CD4-positive, alpha-beta memory T cell (primary cell): ENCODE measurements around the gene WFS1. TPM values are rescaled to one million over a fixed set of nuclear protein-coding genes. Genes with fewer than 3 reads are reported as not detected.

Experiments used
- CTCF ChIA-PET: fragments of 350-600 bp; sonication (Branson Sonifier 250); formaldehyde crosslinking; loops from one replicate; lab custom pipeline; 2021; ENCODE audit warnings: inconsistent platforms; ENCODE audit not compliant: partially characterized antibody; lab: Charles Lee
- POLR2A ChIA-PET: fragments of 350-600 bp; sonication (Branson Sonifier 250); formaldehyde crosslinking; loops from one replicate; lab custom pipeline; 2021; ENCODE audit not compliant: partially characterized antibody; lab: Charles Lee
- DNase-seq, 5 donors: peaks; one replicate each; pipeline versions ENCODE4 v3.0.0 to v3.0.0-alpha.2; 2020 to 2022; ENCODE audit warnings: mixed read lengths in 1 of 5
- H3K27ac ChIP-seq: one replicate; pipeline ENCODE4 v1.7.0; 2013; ENCODE audit warnings: low read depth, low read length
- H3K27me3 ChIP-seq: 2 replicates; pipeline ENCODE4 v1.7.0; 2013; ENCODE audit warnings: mild to moderate bottlenecking, low read length, moderate library complexity; ENCODE audit not compliant: insufficient read depth
- H3K36me3 ChIP-seq: 2 replicates; pipeline ENCODE4 v1.7.0; 2013; ENCODE audit warnings: mild to moderate bottlenecking, low read length, moderate library complexity; ENCODE audit not compliant: insufficient read depth
- H3K4me1 ChIP-seq: 2 replicates; pipeline ENCODE4 v1.7.0; 2013; ENCODE audit warnings: mild to moderate bottlenecking, low read length, moderate library complexity; ENCODE audit not compliant: insufficient read depth
- H3K4me3 ChIP-seq, 2 donors: one replicate each; pipeline ENCODE4 v1.7.0; 2013; ENCODE audit warnings: low read length in 2 of 2, mild to moderate bottlenecking in 1 of 2
- H3K9me3 ChIP-seq, 2 donors: one replicate each; pipeline ENCODE4 v1.7.0; 2013; ENCODE audit warnings: low read length in 2 of 2, control low read depth in 1 of 2; ENCODE audit not compliant: control insufficient read depth in 1 of 2
- H3K27ac Mint-ChIP-seq, 7 donors: one replicate each; pipeline ENCODE4 v1.8.0; 2020 to 2021; ENCODE audit warnings: mixed read lengths in 7 of 7, mild to moderate bottlenecking in 6 of 7, inconsistent platforms in 3 of 7, moderate library complexity in 3 of 7
- H3K27me3 Mint-ChIP-seq, 2 donors: one replicate each; pipeline ENCODE4 v1.8.0; 2020 to 2021; ENCODE audit warnings: mixed read lengths in 2 of 2
- H3K36me3 Mint-ChIP-seq, 2 donors: one replicate each; pipeline ENCODE4 v1.8.0; 2020 to 2021; ENCODE audit warnings: mixed read lengths in 2 of 2, inconsistent platforms in 1 of 2, mild to moderate bottlenecking in 1 of 2
- H3K4me1 Mint-ChIP-seq, 4 donors: one replicate each; pipeline ENCODE4 v1.8.0; 2020 to 2021; ENCODE audit warnings: mixed read lengths in 4 of 4, mild to moderate bottlenecking in 1 of 4
- H3K4me3 Mint-ChIP-seq, 8 donors: one replicate each; pipeline ENCODE4 v1.8.0; 2020 to 2021; ENCODE audit warnings: mixed read lengths in 8 of 8, mild to moderate bottlenecking in 7 of 8, moderate library complexity in 6 of 8, inconsistent platforms in 3 of 8
- H3K9me3 Mint-ChIP-seq, 8 donors: one replicate each; pipeline ENCODE4 v1.8.0; 2020 to 2021; ENCODE audit warnings: mixed read lengths in 8 of 8, mild to moderate bottlenecking in 5 of 8, inconsistent platforms in 3 of 8, moderate library complexity in 1 of 8
- intact Hi-C: fragments of 100-400 bp; cut with micrococcal nuclease; formaldehyde crosslinking; loops from one replicate; pipeline ENCODE4 v1.15.1; 2023
- polyA plus RNA-seq, 2 donors: library from polyadenylated mRNA; unstranded; fragments of 300-500 nt; fragmentation: Illumina TruSeq; gene quantifications; one replicate each; pipeline ENCODE4 v1.2.3, GENCODE V29; 2021
- total RNA-seq, 2 experiments: library from RNA; stranded (reverse); gene quantifications; one replicate each; pipeline ENCODE4 v1.2.3, GENCODE V29; 2021

Gene WFS1
- total and polyA plus RNA-seq, 4 experiments from 2014 or later, result 2.6 to 5.5 (median 4.3) TPM

- no peaks in the 10 kb centered on the region for H3K9me3 ChIP-seq
- no peak for DNase-seq
- no peak overlapping the region for H3K27ac ChIP-seq
- no peaks in the 10 kb centered on the region for H3K36me3 ChIP-seq
- H3K9me3 Mint-ChIP-seq, result peaks cover 0 to 3% (median 0%) of the 10 kb centered on the region in 8 donors
- H3K4me1 Mint-ChIP-seq, result peaks cover 0 to 7% (median 0%) of the 10 kb centered on the region in 4 donors
- no peak overlapping the region for H3K27ac Mint-ChIP-seq
- H3K36me3 Mint-ChIP-seq, result no peaks in the 10 kb centered on the region
- intact Hi-C loops, result no loop called here
- H3K27me3 ChIP-seq, result no peaks in the 10 kb centered on the region
- H3K4me3 ChIP-seq, result no peak overlapping the region
- ChIA-PET POLR2A (no interaction called here), CTCF (interaction anchor here (0.8 to 1.9 kb wide), 2 partner anchors 18 to 94 kb away, joined by 3 to 4 read pairs; no protein-coding TSS in a partner anchor)
- H3K4me1 ChIP-seq, result no peaks in the 10 kb centered on the region
- peaks cover 9 to 10% of the 10 kb centered on the region in 2 donors for H3K27me3 Mint-ChIP-seq
- no peak overlapping the region for H3K4me3 Mint-ChIP-seq
Measured at GRCh38 chr4:6345096-6345830, 75.6 kb downstream of the WFS1 start.

- no peak overlapping the region for H3K27ac ChIP-seq
- Mint-ChIP-seq H3K4me3 (no peak overlapping the region), H3K4me1 (peaks cover 0 to under 1% (median 0%) of the 10 kb centered on the region in 4 donors), H3K36me3 (no peaks in the 10 kb centered on the region), H3K9me3 (peaks cover 0 to 3% (median 0%) of the 10 kb centered on the region in 8 donors), H3K27me3 (peaks cover 10 to 13% of the 10 kb centered on the region in 2 donors), H3K27ac (no peak overlapping the region)
- intact Hi-C loops, result no loop called here
- no peak overlapping the region for H3K4me3 ChIP-seq
- H3K36me3 ChIP-seq, result no peaks in the 10 kb centered on the region
- POLR2A ChIA-PET, result no interaction called here
- H3K9me3 ChIP-seq, result no peaks in the 10 kb centered on the region
- no peaks in the 10 kb centered on the region for H3K27me3 ChIP-seq
- no peaks in the 10 kb centered on the region for H3K4me1 ChIP-seq
- DNase-seq, result no peak
- CTCF ChIA-PET, result interaction anchor here (0.8 to 1.9 kb wide), 2 partner anchors 18 to 95 kb away, joined by 3 to 4 read pairs; no protein-coding TSS in a partner anchor
Measured at GRCh38 chr4:6345866-6346265, 76.2 kb downstream of the WFS1 start.

- Histone ChIP-seq H3K4me3 (no peak overlapping the region), H3K9me3 (no peaks in the 10 kb centered on the region), H3K27me3 (no peaks in the 10 kb centered on the region), H3K36me3 (no peaks in the 10 kb centered on the region), H3K27ac (no peak overlapping the region), H3K4me1 (no peaks in the 10 kb centered on the region)
- peak overlapping the region in 1 of 7 donors; percentile 37 for H3K27ac Mint-ChIP-seq
- DNase-seq, result no peak
- H3K9me3 Mint-ChIP-seq, result peaks cover 0 to 3% (median 0%) of the 10 kb centered on the region in 8 donors
- no peaks in the 10 kb centered on the region for H3K4me1 Mint-ChIP-seq
- no peak overlapping the region for H3K4me3 Mint-ChIP-seq
- peaks cover 10 to 14% of the 10 kb centered on the region in 2 donors for H3K27me3 Mint-ChIP-seq
- POLR2A ChIA-PET, result no interaction called here
- no peaks in the 10 kb centered on the region for H3K36me3 Mint-ChIP-seq
- intact Hi-C loops, result no loop called here
- CTCF ChIA-PET, result interaction anchor here (1.9 kb wide), 1 partner anchor 95 kb away, joined by 4 read pairs; no protein-coding TSS in a partner anchor
Measured at GRCh38 chr4:6346373-6347110, 76.9 kb downstream of the WFS1 start.

- Mint-ChIP-seq H3K9me3 (peaks cover 0 to 3% (median 0%) of the 10 kb centered on the region in 8 donors), H3K27me3 (peaks cover 15 to 18% of the 10 kb centered on the region in 2 donors), H3K4me1 (no peaks in the 10 kb centered on the region), H3K27ac (no peak overlapping the region), H3K36me3 (no peaks in the 10 kb centered on the region), H3K4me3 (no peak overlapping the region)
- no peak for DNase-seq
- Histone ChIP-seq H3K4me1 (no peaks in the 10 kb centered on the region), H3K27me3 (no peaks in the 10 kb centered on the region), H3K36me3 (no peaks in the 10 kb centered on the region), H3K4me3 (no peak overlapping the region), H3K27ac (no peak overlapping the region), H3K9me3 (no peaks in the 10 kb centered on the region)
- POLR2A ChIA-PET, result no interaction called here
- CTCF ChIA-PET, result interaction anchor here (2.0 kb wide), 1 partner anchor 16 kb away, joined by 9 read pairs; no protein-coding TSS in a partner anchor
- intact Hi-C loops, result no loop called here
Measured at GRCh38 chr4:6347511-6348045, 77.9 kb downstream of the WFS1 start.

GRCh38 chr4:6348408-6348807 lies 78.8 kb downstream of the WFS1 start:
- POLR2A ChIA-PET, result no interaction called here
- Histone ChIP-seq H3K4me1 (no peaks in the 10 kb centered on the region), H3K27me3 (no peaks in the 10 kb centered on the region), H3K27ac (no peak overlapping the region), H3K4me3 (no peak overlapping the region), H3K9me3 (no peaks in the 10 kb centered on the region), H3K36me3 (no peaks in the 10 kb centered on the region)
- no peak for DNase-seq
- Mint-ChIP-seq H3K36me3 (no peaks in the 10 kb centered on the region), H3K4me3 (no peak overlapping the region), H3K9me3 (peaks cover 0 to 3% (median 0%) of the 10 kb centered on the region in 8 donors), H3K4me1 (peaks cover 0 to 1% (median under 1%) of the 10 kb centered on the region in 4 donors), H3K27me3 (peaks cover 16 to 21% of the 10 kb centered on the region in 2 donors), H3K27ac (no peak overlapping the region)
- intact Hi-C loops, result no loop called here
- CTCF ChIA-PET, result interaction anchor here (2.0 kb wide), 1 partner anchor 16 kb away, joined by 9 read pairs; no protein-coding TSS in a partner anchor

GRCh38 chr4:6349896-6350603 lies 80.4 kb downstream of the WFS1 start:
- H3K4me3 Mint-ChIP-seq, result no peak overlapping the region
- DNase-seq, result no peak
- H3K36me3 ChIP-seq, result no peaks in the 10 kb centered on the region
- ChIA-PET CTCF (no interaction called here), POLR2A (no interaction called here)
- no peaks in the 10 kb centered on the region for H3K4me1 ChIP-seq
- H3K27me3 Mint-ChIP-seq, result peaks cover 23 to 25% of the 10 kb centered on the region in 2 donors
- no peak overlapping the region for H3K27ac Mint-ChIP-seq
- no peaks in the 10 kb centered on the region for H3K36me3 Mint-ChIP-seq
- no peaks in the 10 kb centered on the region for H3K27me3 ChIP-seq
- H3K9me3 Mint-ChIP-seq, result peaks cover 0 to 3% (median 0%) of the 10 kb centered on the region in 8 donors
- H3K4me1 Mint-ChIP-seq, result peaks cover 0 to 1% (median under 1%) of the 10 kb centered on the region in 4 donors
- intact Hi-C loops, result no loop called here
- no peak overlapping the region for H3K27ac ChIP-seq
- no peaks in the 10 kb centered on the region for H3K9me3 ChIP-seq
- no peak overlapping the region for H3K4me3 ChIP-seq
